PC-3 (cell line): Measurements from ENCODE around the gene NME7. TPM values are rescaled to one million over a fixed set of nuclear protein-coding genes. Genes with fewer than 3 reads are reported as not detected.

Experiments
- ATAC-seq: fragments of 200-7000 bp; cut with Tn5 transposase; 2 replicates; pipeline ENCODE4 v1.9.1; 2020; ENCODE audit warnings: mild to moderate bottlenecking, moderate library complexity
- BruUV-seq: library from RNA; stranded (reverse); fragments of 400-500 nt; replicated peaks from 2 replicates; lab custom pipeline; 2021; lab: Mats Ljungman, UMichigan
- CTCF ChIA-PET: fragments of 300-600 bp; sonication (Branson Sonifier 250); formaldehyde crosslinking; loops from one replicate; lab custom pipeline; 2022; ENCODE audit warnings: antibody characterized with exemption; lab: Charles Lee
- POLR2A ChIA-PET: fragments of 300-600 bp; sonication (Branson Sonifier 250); formaldehyde crosslinking; loops from one replicate; lab custom pipeline; 2022; ENCODE audit warnings: antibody characterized with exemption; ENCODE audit not compliant: unreplicated experiment; lab: Charles Lee
- DNase-seq: peaks from one replicate; pipeline ENCODE4 v3.0.0-alpha.2; 2015
- H2AFZ ChIP-seq: fragments of 300-600 bp; sonication (generic); 2 replicates; pipeline ENCODE4 v1.6.0; 2016; ENCODE audit warnings: antibody characterized with exemption, low read length
- H3F3A ChIP-seq: fragments of 300-600 bp; sonication (generic); one replicate; pipeline ENCODE4 v1.6.0; 2017; ENCODE audit warnings: antibody characterized with exemption, low read length, control low read depth, mild to moderate bottlenecking; ENCODE audit not compliant: unreplicated experiment
- H3K27ac ChIP-seq: fragments of 300-600 bp; sonication (generic); 2 replicates; pipeline ENCODE4 v1.5.1; 2016; ENCODE audit warnings: mild to moderate bottlenecking, low read length
- H3K27me3 ChIP-seq: fragments of 300-600 bp; sonication (generic); 2 replicates; pipeline ENCODE4 v1.6.1; 2016; ENCODE audit warnings: low read length, mixed read lengths
- H3K36me3 ChIP-seq: fragments of 300-600 bp; sonication (generic); 2 replicates; pipeline ENCODE4 v1.6.1; 2016; ENCODE audit warnings: low read depth, mixed run types, low read length, mixed read lengths
- H3K4me1 ChIP-seq: fragments of 300-600 bp; sonication (generic); 2 replicates; pipeline ENCODE4 v1.5.1; 2016; ENCODE audit warnings: low read length; ENCODE audit not compliant: insufficient read depth
- H3K4me2 ChIP-seq: fragments of 300-600 bp; sonication (generic); 2 replicates; pipeline ENCODE4 v1.6.0; 2016; ENCODE audit warnings: low read length
- H3K4me3 ChIP-seq: fragments of 300-600 bp; sonication (generic); 2 replicates; pipeline ENCODE4 v1.5.1; 2016; ENCODE audit warnings: mild to moderate bottlenecking, low read length, mixed read lengths
- H3K79me2 ChIP-seq: fragments of 300-600 bp; sonication (generic); 2 replicates; pipeline ENCODE4 v1.6.1; 2017; ENCODE audit warnings: low read length, mixed read lengths
- H3K9ac ChIP-seq: fragments of 300-600 bp; sonication (generic); 2 replicates; pipeline ENCODE4 v1.6.0; 2016; ENCODE audit warnings: mild to moderate bottlenecking, low read length
- H3K9me2 ChIP-seq: fragments of 300-600 bp; sonication (generic); replicated peaks from 2 replicates; pipeline ENCODE4 v1.6.1; 2016; ENCODE audit warnings: mixed run types, low read length, mixed read lengths
- H3K9me3 ChIP-seq: fragments of 300-600 bp; sonication (generic); 2 replicates; pipeline ENCODE4 v1.6.1; 2016; ENCODE audit warnings: low read length, mixed read lengths
- H4K20me1 ChIP-seq: fragments of 300-600 bp; sonication (generic); 2 replicates; pipeline ENCODE4 v1.6.1; 2016; ENCODE audit warnings: low read length, mixed read lengths
- CTCF ChIP-seq: fragments of 300-600 bp; sonication (generic); conservative IDR thresholded peaks from 2 replicates; pipeline ENCODE4 v1.5.1; 2017; ENCODE audit warnings: antibody characterized with exemption, low read depth, mild to moderate bottlenecking, low read length
- EZH2 ChIP-seq: fragments of 300-600 bp; sonication (generic); IDR thresholded peaks from one replicate; pipeline ENCODE4 v1.6.1; 2017; ENCODE audit warnings: antibody characterized with exemption, mild to moderate bottlenecking, low read length; ENCODE audit not compliant: unreplicated experiment
- EZH2phosphoT487 ChIP-seq: fragments of 300-600 bp; sonication (generic); IDR thresholded peaks from 2 replicates; pipeline ENCODE4 v1.6.1; 2018; ENCODE audit warnings: mild to moderate bottlenecking, antibody characterized with exemption, low read length, borderline replicate concordance
- intact Hi-C: fragments of 100-400 bp; cut with micrococcal nuclease; formaldehyde crosslinking; loops from 2 replicates; pipeline ENCODE4 v1.9.0; 2023
- total RNA-seq: library from RNA; depleted of rRNA; stranded (reverse); fragments of >200 nt; gene quantifications from 2 replicates; pipeline ENCODE4 v1.2.3, GENCODE V29; 2014

The NME7 gene
- total RNA-seq, 1 experiment from 2014 or later: 18.9 TPM

- Histone ChIP-seq H3K4me2 (peak overlapping the region; percentile 67), H3K4me3 (peak overlapping the region; percentile 26; the same call in 1 of the 2 replicates), H3K27ac (peak overlapping the region; percentile 38), H3K9ac (no peak overlapping the region), H2AFZ (no peak overlapping the region), H3K36me3 (no peaks in the 10 kb centered on the region), H3K9me3 (no peaks in the 10 kb centered on the region), H3K4me1 (peaks cover 27% of the 10 kb centered on the region), H4K20me1 (no peaks in the 10 kb centered on the region), H3F3A (no peaks in the 10 kb centered on the region), H3K27me3 (no peaks in the 10 kb centered on the region), H3K9me2 (no peaks in the 10 kb centered on the region), H3K79me2 (no peaks in the 10 kb centered on the region)
- peak; percentile 99 for ATAC-seq
- BruUV-seq: no TSS peak
- ChIA-PET POLR2A (no interaction called here), CTCF (interaction anchor here (1.0 kb wide), 1 partner anchor 9 kb away, joined by 3 read pairs; no protein-coding TSS in a partner anchor)
- DNase-seq: peak; percentile 97
- intact Hi-C loops: no loop called here
- TF ChIP-seq EZH2: no peak
- no peak for TF ChIP-seq CTCF
- no peak for TF ChIP-seq EZH2phosphoT487
Measured at GRCh38 chr1:169312084-169312954, 55.3 kb downstream of the NME7 start.

GRCh38 chr1:169309178-169310166 lies 58.1 kb downstream of the NME7 start:
- POLR2A ChIA-PET: interaction anchor here (0.6 kb wide), 1 partner anchor 387 kb away, joined by 3 read pairs; no protein-coding TSS in a partner anchor
- CTCF ChIA-PET: no interaction called here

More at GRCh38 chr1:169309178-169310166, 58.1 kb downstream of the NME7 start:
- no peak overlapping the region for H2AFZ ChIP-seq
- no peaks in the 10 kb centered on the region for H3K9me2 ChIP-seq
- no peak overlapping the region for H3K9ac ChIP-seq
- no peak for ATAC-seq
- TF ChIP-seq EZH2: no peak
- no peak for TF ChIP-seq CTCF
- no peak for TF ChIP-seq EZH2phosphoT487
- H3K4me3 ChIP-seq: no peak overlapping the region
- H3K27ac ChIP-seq: no peak overlapping the region
- H3K9me3 ChIP-seq: no peaks in the 10 kb centered on the region
- DNase-seq: no peak
- no peak overlapping the region for H3K4me2 ChIP-seq
- BruUV-seq: no TSS peak
- H3K27me3 ChIP-seq: no peaks in the 10 kb centered on the region
- H4K20me1 ChIP-seq: no peaks in the 10 kb centered on the region
- H3K36me3 ChIP-seq: no peaks in the 10 kb centered on the region
- H3F3A ChIP-seq: no peaks in the 10 kb centered on the region
- no peaks in the 10 kb centered on the region for H3K79me2 ChIP-seq
- H3K4me1 ChIP-seq: peaks cover 27% of the 10 kb centered on the region
- intact Hi-C loops: no loop called here
